Measurements from ENCODE around the gene DUS1L. TPM values are rescaled to one million over a fixed set of nuclear protein-coding genes. Genes with fewer than 3 reads are reported as not detected.

DUS1L gene
- total RNA-seq, 2 donors from 2014 or later: 125 to 196 TPM

- no peak for ATAC-seq
- Mint-ChIP-seq H3K27ac (no peak overlapping the region), H3K9me3 (no peaks in the 10 kb centered on the region), H3K36me3 (no peaks in the 10 kb centered on the region), H3K4me3 (no peak overlapping the region), H3K4me1 (ENCODE audit: low read depth in 2 of 2) (peaks cover 0 to 2% of the 10 kb centered on the region in 2 donors), H3K27me3 (no peaks in the 10 kb centered on the region)
- DNase-seq (ENCODE audit: low spot score): no peak
Measured at GRCh38 chr17:82088838-82089722, 23.5 kb upstream of the DUS1L start.

GRCh38 chr17:82087961-82088837, 22.6 kb upstream of the DUS1L start:
- no peaks in the 10 kb centered on the region for H3K36me3 Mint-ChIP-seq
- peaks cover 0 to under 1% of the 10 kb centered on the region in 2 donors for H3K4me1 Mint-ChIP-seq (ENCODE audit: low read depth in 2 of 2)
- no peaks in the 10 kb centered on the region for H3K27me3 Mint-ChIP-seq
- DNase-seq (ENCODE audit: low spot score) (no peak), ATAC-seq (no peak)
- no peaks in the 10 kb centered on the region for H3K9me3 Mint-ChIP-seq
- no peak overlapping the region for H3K27ac Mint-ChIP-seq
- no peak overlapping the region for H3K4me3 Mint-ChIP-seq

- ATAC-seq (no peak), DNase-seq (ENCODE audit: low spot score) (no peak)
- H3K4me1 Mint-ChIP-seq (ENCODE audit: low read depth in 2 of 2): no peaks in the 10 kb centered on the region
- H3K4me3 Mint-ChIP-seq: no peak overlapping the region
- no peak overlapping the region for H3K27ac Mint-ChIP-seq
- no peaks in the 10 kb centered on the region for H3K27me3 Mint-ChIP-seq
- H3K36me3 Mint-ChIP-seq: no peaks in the 10 kb centered on the region
- H3K9me3 Mint-ChIP-seq: no peaks in the 10 kb centered on the region
Measured at GRCh38 chr17:82086941-82087906, 21.6 kb upstream of the DUS1L start.

- H3K4me1 Mint-ChIP-seq (ENCODE audit: low read depth in 2 of 2): no peaks in the 10 kb centered on the region
- no peak overlapping the region for H3K4me3 Mint-ChIP-seq
- H3K27me3 Mint-ChIP-seq: no peaks in the 10 kb centered on the region
- DNase-seq (ENCODE audit: low spot score) (no peak), ATAC-seq (no peak)
- no peak overlapping the region for H3K27ac Mint-ChIP-seq
- no peaks in the 10 kb centered on the region for H3K36me3 Mint-ChIP-seq
- no peaks in the 10 kb centered on the region for H3K9me3 Mint-ChIP-seq
Measured at GRCh38 chr17:82085931-82086764, 20.5 kb upstream of the DUS1L start.

GRCh38 chr17:82085031-82085861, 19.6 kb upstream of the DUS1L start:
- Mint-ChIP-seq H3K4me1 (ENCODE audit: low read depth in 2 of 2) (no peaks in the 10 kb centered on the region), H3K4me3 (no peak overlapping the region), H3K9me3 (no peaks in the 10 kb centered on the region), H3K27ac (no peak overlapping the region), H3K36me3 (no peaks in the 10 kb centered on the region), H3K27me3 (no peaks in the 10 kb centered on the region)
- ATAC-seq: no peak
- DNase-seq (ENCODE audit: low spot score): no peak

GRCh38 chr17:82084373-82085030, 18.9 kb upstream of the DUS1L start:
- no peak overlapping the region for H3K4me3 Mint-ChIP-seq
- no peaks in the 10 kb centered on the region for H3K4me1 Mint-ChIP-seq (ENCODE audit: low read depth in 2 of 2)
- no peaks in the 10 kb centered on the region for H3K9me3 Mint-ChIP-seq
- ATAC-seq (no peak), DNase-seq (ENCODE audit: low spot score) (no peak)
- H3K27ac Mint-ChIP-seq: no peak overlapping the region
- H3K27me3 Mint-ChIP-seq: no peaks in the 10 kb centered on the region
- no peaks in the 10 kb centered on the region for H3K36me3 Mint-ChIP-seq

- no peaks in the 10 kb centered on the region for H3K27me3 Mint-ChIP-seq
- no peaks in the 10 kb centered on the region for H3K36me3 Mint-ChIP-seq
- H3K9me3 Mint-ChIP-seq: no peaks in the 10 kb centered on the region
- H3K4me3 Mint-ChIP-seq: no peak overlapping the region
- ATAC-seq: peak in 1 of 2 donors; percentile 1
- H3K27ac Mint-ChIP-seq: no peak overlapping the region
- no peak for DNase-seq (ENCODE audit: low spot score)
- no peaks in the 10 kb centered on the region for H3K4me1 Mint-ChIP-seq (ENCODE audit: low read depth in 2 of 2)
Measured at GRCh38 chr17:82083533-82084359, 18.1 kb upstream of the DUS1L start.

GRCh38 chr17:82083009-82083408, 17.4 kb upstream of the DUS1L start:
- H3K27me3 Mint-ChIP-seq: no peaks in the 10 kb centered on the region
- H3K36me3 Mint-ChIP-seq: no peaks in the 10 kb centered on the region
- no peak overlapping the region for H3K27ac Mint-ChIP-seq
- H3K4me1 Mint-ChIP-seq (ENCODE audit: low read depth in 2 of 2): no peaks in the 10 kb centered on the region
- DNase-seq (ENCODE audit: low spot score) (no peak), ATAC-seq (no peak)
- no peak overlapping the region for H3K4me3 Mint-ChIP-seq
- H3K9me3 Mint-ChIP-seq: no peaks in the 10 kb centered on the region

- Mint-ChIP-seq H3K4me3 (no peak overlapping the region), H3K4me1 (ENCODE audit: low read depth in 2 of 2) (no peaks in the 10 kb centered on the region), H3K36me3 (no peaks in the 10 kb centered on the region), H3K27ac (no peak overlapping the region), H3K27me3 (no peaks in the 10 kb centered on the region), H3K9me3 (no peaks in the 10 kb centered on the region)
- no peak for DNase-seq (ENCODE audit: low spot score)
- no peak for ATAC-seq
Measured at GRCh38 chr17:82082456-82082855, 16.9 kb upstream of the DUS1L start.

GRCh38 chr17:82081966-82082365, 16.4 kb upstream of the DUS1L start:
- H3K36me3 Mint-ChIP-seq: no peaks in the 10 kb centered on the region
- H3K27ac Mint-ChIP-seq: no peak overlapping the region
- ATAC-seq: no peak
- H3K4me3 Mint-ChIP-seq: no peak overlapping the region
- no peak for DNase-seq (ENCODE audit: low spot score)
- no peaks in the 10 kb centered on the region for H3K27me3 Mint-ChIP-seq
- no peaks in the 10 kb centered on the region for H3K9me3 Mint-ChIP-seq
- H3K4me1 Mint-ChIP-seq (ENCODE audit: low read depth in 2 of 2): no peaks in the 10 kb centered on the region

GRCh38 chr17:82081546-82081945, 15.9 kb upstream of the DUS1L start:
- no peaks in the 10 kb centered on the region for H3K36me3 Mint-ChIP-seq
- H3K4me1 Mint-ChIP-seq (ENCODE audit: low read depth in 2 of 2): no peaks in the 10 kb centered on the region
- H3K27me3 Mint-ChIP-seq: no peaks in the 10 kb centered on the region
- H3K9me3 Mint-ChIP-seq: no peaks in the 10 kb centered on the region
- H3K4me3 Mint-ChIP-seq: no peak overlapping the region
- no peak overlapping the region for H3K27ac Mint-ChIP-seq
- ATAC-seq (no peak), DNase-seq (ENCODE audit: low spot score) (no peak)
